A673 (cell line): ENCODE results near the gene CACNA2D3. TPM values are rescaled to one million over a fixed set of nuclear protein-coding genes. Genes with fewer than 3 reads are reported as not detected.

Experiments
- BruUV-seq: library from RNA; stranded (reverse); fragments of 400-500 nt; replicated peaks from 2 replicates; lab custom pipeline; 2021; lab: Mats Ljungman, UMichigan
- CTCF ChIA-PET: fragments of 300-600 bp; sonication (Branson Sonifier 250); formaldehyde crosslinking; loops from one replicate; lab custom pipeline; 2022; ENCODE audit warnings: antibody characterized with exemption; lab: Charles Lee
- POLR2A ChIA-PET: fragments of 300-600 bp; sonication (Branson Sonifier 250); formaldehyde crosslinking; loops from one replicate; lab custom pipeline; 2022; ENCODE audit warnings: antibody characterized with exemption; ENCODE audit not compliant: low non-redundant PET; lab: Charles Lee
- DNase-seq: peaks from one replicate; pipeline ENCODE4 v3.0.0-alpha.2; 2015; ENCODE audit warnings: low spot score
- H3K27ac ChIP-seq: fragments of 200-600 bp; sonication (generic); 2 replicates; pipeline ENCODE4 v1.5.1; 2016; ENCODE audit warnings: mixed run types, low read depth, mild to moderate bottlenecking, mixed read lengths, antibody characterized with exemption, low read length; ENCODE audit not compliant: poor library complexity, severe bottlenecking
- H3K27me3 ChIP-seq: fragments of 200-600 bp; sonication (generic); replicated peaks from 2 replicates; pipeline ENCODE4 v1.6.1; 2017; ENCODE audit warnings: mixed run types, low read depth, mild to moderate bottlenecking, mixed read lengths, antibody characterized with exemption, low read length; ENCODE audit not compliant: insufficient read depth, poor library complexity
- H3K36me3 ChIP-seq: fragments of 200-600 bp; sonication (generic); 2 replicates; pipeline ENCODE4 v1.6.1; 2016; ENCODE audit warnings: mixed run types, mild to moderate bottlenecking, mixed read lengths, antibody characterized with exemption, low read length; ENCODE audit not compliant: insufficient read depth, poor library complexity, severe bottlenecking
- H3K4me1 ChIP-seq: fragments of 200-600 bp; sonication (generic); 2 replicates; pipeline ENCODE4 v1.6.1; 2017; ENCODE audit warnings: mixed run types, mild to moderate bottlenecking, mixed read lengths, antibody characterized with exemption, low read length; ENCODE audit not compliant: insufficient read depth, poor library complexity, severe bottlenecking
- H3K4me3 ChIP-seq: fragments of 200-600 bp; sonication (generic); 2 replicates; pipeline ENCODE4 v1.5.1; 2016; ENCODE audit warnings: low read depth, mixed run types, mild to moderate bottlenecking, mixed read lengths, low read length; ENCODE audit not compliant: poor library complexity, severe bottlenecking
- H3K9me3 ChIP-seq: fragments of 200-600 bp; sonication (generic); 2 replicates; pipeline ENCODE4 v1.6.1; 2016; ENCODE audit warnings: mixed run types, low read depth, mild to moderate bottlenecking, mixed read lengths, antibody characterized with exemption, low read length; ENCODE audit not compliant: poor library complexity, severe bottlenecking
- EZH2 ChIP-seq: fragments of 200-600 bp; sonication (generic); IDR thresholded peaks from 2 replicates; pipeline ENCODE4 v1.6.1; 2017; ENCODE audit warnings: borderline replicate concordance, low read depth, mild to moderate bottlenecking, mixed read lengths, antibody characterized with exemption, low read length; ENCODE audit not compliant: poor library complexity, severe bottlenecking
- intact Hi-C: fragments of 100-400 bp; cut with micrococcal nuclease; formaldehyde crosslinking; loops from one replicate; pipeline ENCODE4 v1.10.0; 2022; ENCODE audit not compliant: unreplicated experiment
- total RNA-seq: library from RNA; stranded (reverse); gene quantifications from 2 replicates; pipeline ENCODE4 v1.2.3, GENCODE V29; 2021
- TF ChIP-seq, protein P1 (sequence below): fragments of 300-800, 200-600 bp; sonication (generic); conservative IDR thresholded peaks from 2 replicates; pipeline ENCODE4 v1.5.1; 2017; ENCODE audit warnings: low read depth, mild to moderate bottlenecking, antibody characterized with exemption, low read length, moderate library complexity, mixed read lengths

CACNA2D3 gene
- total RNA-seq, 1 experiment from 2014 or later, result not detected

DNA sequence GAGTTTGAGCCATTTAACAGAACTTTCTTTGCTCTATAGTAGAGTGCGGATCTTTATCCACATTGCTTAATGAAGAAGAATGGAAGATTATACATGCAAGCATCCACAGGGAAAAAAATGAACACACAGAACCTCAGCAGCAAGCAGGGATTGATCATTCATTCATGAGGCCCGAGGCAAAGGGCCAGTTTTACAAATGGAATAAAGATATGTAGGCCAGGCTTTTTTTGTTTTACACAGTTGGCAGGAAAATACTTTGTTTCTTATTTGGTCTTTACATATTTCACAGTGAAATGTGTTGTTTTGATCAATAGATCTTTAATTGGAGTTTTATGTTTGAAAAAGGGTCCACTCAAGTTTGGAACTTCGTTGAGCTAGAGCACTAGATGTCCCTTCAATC lies 688.0 kb downstream of the CACNA2D3 start:
- H3K4me3 ChIP-seq, result no peak overlapping the region
- H3K4me1 ChIP-seq, result no peaks in the 10 kb centered on the region
- H3K9me3 ChIP-seq, result no peaks in the 10 kb centered on the region
- peaks cover 16% of the 10 kb centered on the region for H3K27me3 ChIP-seq
- H3K27ac ChIP-seq, result no peak overlapping the region
- POLR2A ChIA-PET, result no interaction called here
- intact Hi-C loops, result no loop called here
- CTCF ChIA-PET, result no interaction called here
- TF ChIP-seq, protein P1, sequence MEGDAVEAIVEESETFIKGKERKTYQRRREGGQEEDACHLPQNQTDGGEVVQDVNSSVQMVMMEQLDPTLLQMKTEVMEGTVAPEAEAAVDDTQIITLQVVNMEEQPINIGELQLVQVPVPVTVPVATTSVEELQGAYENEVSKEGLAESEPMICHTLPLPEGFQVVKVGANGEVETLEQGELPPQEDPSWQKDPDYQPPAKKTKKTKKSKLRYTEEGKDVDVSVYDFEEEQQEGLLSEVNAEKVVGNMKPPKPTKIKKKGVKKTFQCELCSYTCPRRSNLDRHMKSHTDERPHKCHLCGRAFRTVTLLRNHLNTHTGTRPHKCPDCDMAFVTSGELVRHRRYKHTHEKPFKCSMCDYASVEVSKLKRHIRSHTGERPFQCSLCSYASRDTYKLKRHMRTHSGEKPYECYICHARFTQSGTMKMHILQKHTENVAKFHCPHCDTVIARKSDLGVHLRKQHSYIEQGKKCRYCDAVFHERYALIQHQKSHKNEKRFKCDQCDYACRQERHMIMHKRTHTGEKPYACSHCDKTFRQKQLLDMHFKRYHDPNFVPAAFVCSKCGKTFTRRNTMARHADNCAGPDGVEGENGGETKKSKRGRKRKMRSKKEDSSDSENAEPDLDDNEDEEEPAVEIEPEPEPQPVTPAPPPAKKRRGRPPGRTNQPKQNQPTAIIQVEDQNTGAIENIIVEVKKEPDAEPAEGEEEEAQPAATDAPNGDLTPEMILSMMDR, result no peak
- no peak for TF ChIP-seq EZH2
- no peak for DNase-seq
- no TSS peak for BruUV-seq
- H3K36me3 ChIP-seq, result no peaks in the 10 kb centered on the region

DNA sequence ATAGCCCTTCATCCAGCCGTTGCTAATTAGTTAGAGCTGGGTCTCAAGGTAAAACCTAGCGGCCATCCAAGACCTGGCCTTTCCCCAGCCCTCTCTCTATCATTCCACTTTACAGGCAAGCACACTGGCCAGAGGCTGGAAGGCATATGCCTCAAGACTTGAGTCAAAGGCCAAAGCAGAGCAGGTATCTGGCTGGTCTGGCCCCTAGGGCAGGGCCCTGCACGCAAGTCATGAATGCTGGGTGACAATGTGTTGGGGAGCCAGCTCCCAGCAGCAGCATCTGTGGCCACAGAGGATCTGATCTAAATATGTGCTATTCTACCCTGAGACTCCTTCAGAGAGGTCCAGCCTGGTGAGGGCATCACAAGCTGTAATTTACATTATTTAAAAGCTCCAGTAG lies 691.9 kb downstream of the CACNA2D3 start:
- TF ChIP-seq EZH2, result no peak
- TF ChIP-seq, protein P1, result no peak
- H3K9me3 ChIP-seq, result no peaks in the 10 kb centered on the region
- CTCF ChIA-PET, result no interaction called here
- BruUV-seq, result no TSS peak
- no peak for DNase-seq
- POLR2A ChIA-PET, result no interaction called here
- H3K27me3 ChIP-seq, result peaks cover 49% of the 10 kb centered on the region
- no peaks in the 10 kb centered on the region for H3K4me1 ChIP-seq
- H3K27ac ChIP-seq, result no peak overlapping the region
- H3K4me3 ChIP-seq, result no peak overlapping the region
- no peaks in the 10 kb centered on the region for H3K36me3 ChIP-seq
- intact Hi-C loops, result no loop called here

DNA sequence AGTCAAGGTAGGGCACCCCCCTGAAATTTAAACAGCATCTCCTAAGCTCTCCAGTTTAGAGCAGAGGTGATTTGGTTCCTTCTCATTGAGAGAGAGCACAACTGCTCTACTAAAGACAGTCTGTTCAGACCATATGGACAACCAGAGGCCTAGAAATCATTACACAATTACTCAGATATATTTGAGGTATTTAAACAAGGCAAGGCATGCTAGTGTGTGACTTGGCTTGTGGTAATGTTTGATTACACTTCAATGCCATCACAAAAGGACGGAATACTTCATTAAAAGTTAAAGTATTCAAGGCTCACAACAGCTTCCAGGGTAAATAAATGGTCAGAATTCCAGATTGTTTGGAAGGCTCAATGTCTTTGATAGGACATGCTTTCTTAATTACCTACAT lies 695.3 kb downstream of the CACNA2D3 start:
- no peaks in the 10 kb centered on the region for H3K36me3 ChIP-seq
- H3K27me3 ChIP-seq, result peaks cover 59% of the 10 kb centered on the region
- intact Hi-C loops, result no loop called here
- BruUV-seq, result no TSS peak
- ChIA-PET POLR2A (no interaction called here), CTCF (no interaction called here)
- no peak overlapping the region for H3K27ac ChIP-seq
- peaks cover 13% of the 10 kb centered on the region for H3K4me1 ChIP-seq
- TF ChIP-seq, protein P1, result no peak
- TF ChIP-seq EZH2, result no peak
- no peak overlapping the region for H3K4me3 ChIP-seq
- no peak for DNase-seq
- no peaks in the 10 kb centered on the region for H3K9me3 ChIP-seq
